22Rv1 (cell line): Measurements from ENCODE around the gene CCDC81.
"Not testable (repeated sequence)": the region's sequence is repeated elsewhere in the genome, so short reads cannot be mapped to it uniquely, and the experiment has no call there.

ENCODE experiments used
- H3K27ac ChIP-seq: fragments of 450-650 bp; 2 replicates; pipeline ENCODE4 v1.5.1; 2017
- ZFX ChIP-seq: fragments of 450-650 bp; IDR thresholded peaks from 2 replicates; pipeline ENCODE4 v1.6.1; 2017; ENCODE audit warnings: antibody characterized with exemption, borderline replicate concordance
- TF ChIP-seq, protein P1 (sequence below): fragments of 450-650 bp; IDR thresholded peaks from 2 replicates; pipeline ENCODE4 v1.5.1; 2017; ENCODE audit warnings: mild to moderate bottlenecking

Gene CCDC81

GRCh38 chr11:86374586-86374985 lies at the start of gene CCDC81:
CCDC81 (plus strand) TSS chr11:86374887; CDS start chr11:86375164, 277 bp downstream.
- no peak for TF ChIP-seq ZFX
- TF ChIP-seq, protein P1, sequence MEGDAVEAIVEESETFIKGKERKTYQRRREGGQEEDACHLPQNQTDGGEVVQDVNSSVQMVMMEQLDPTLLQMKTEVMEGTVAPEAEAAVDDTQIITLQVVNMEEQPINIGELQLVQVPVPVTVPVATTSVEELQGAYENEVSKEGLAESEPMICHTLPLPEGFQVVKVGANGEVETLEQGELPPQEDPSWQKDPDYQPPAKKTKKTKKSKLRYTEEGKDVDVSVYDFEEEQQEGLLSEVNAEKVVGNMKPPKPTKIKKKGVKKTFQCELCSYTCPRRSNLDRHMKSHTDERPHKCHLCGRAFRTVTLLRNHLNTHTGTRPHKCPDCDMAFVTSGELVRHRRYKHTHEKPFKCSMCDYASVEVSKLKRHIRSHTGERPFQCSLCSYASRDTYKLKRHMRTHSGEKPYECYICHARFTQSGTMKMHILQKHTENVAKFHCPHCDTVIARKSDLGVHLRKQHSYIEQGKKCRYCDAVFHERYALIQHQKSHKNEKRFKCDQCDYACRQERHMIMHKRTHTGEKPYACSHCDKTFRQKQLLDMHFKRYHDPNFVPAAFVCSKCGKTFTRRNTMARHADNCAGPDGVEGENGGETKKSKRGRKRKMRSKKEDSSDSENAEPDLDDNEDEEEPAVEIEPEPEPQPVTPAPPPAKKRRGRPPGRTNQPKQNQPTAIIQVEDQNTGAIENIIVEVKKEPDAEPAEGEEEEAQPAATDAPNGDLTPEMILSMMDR, result no peak
- H3K27ac ChIP-seq, result no peak within 1 kb of the TSS

DNA sequence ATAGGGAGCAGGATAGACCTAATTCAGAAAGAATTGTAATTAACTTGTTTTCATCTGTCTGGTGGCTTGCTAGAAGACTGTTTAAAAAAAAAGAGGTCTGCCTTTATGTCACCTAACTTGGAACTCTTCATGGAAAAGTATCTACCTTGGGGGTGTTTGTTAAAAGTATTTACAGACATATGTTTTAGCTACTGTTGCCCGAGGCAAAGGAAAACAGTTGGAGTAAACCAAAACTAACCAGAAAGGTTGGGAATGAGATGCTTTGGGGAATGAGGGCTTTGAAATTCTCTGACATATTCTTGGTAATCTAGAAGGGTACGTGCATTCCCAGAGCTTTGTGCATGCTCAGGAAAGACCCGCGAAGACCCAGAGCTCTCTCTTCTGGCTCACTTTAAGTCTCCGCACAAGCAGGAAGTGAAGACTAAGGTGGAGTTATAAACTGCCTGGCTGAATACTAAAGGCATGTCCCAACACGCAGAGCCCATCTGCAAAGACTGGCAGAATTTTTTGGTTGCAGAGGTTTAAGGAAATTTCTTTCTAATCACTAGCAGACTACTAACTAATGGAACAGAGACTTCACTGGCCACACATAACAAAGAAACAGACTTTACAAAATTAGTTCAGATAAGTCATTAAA lies 39.4 kb upstream of the CCDC81 start:
- TF ChIP-seq, protein P1, result no peak
- no peak for TF ChIP-seq ZFX
- no peak overlapping the region for H3K27ac ChIP-seq

DNA sequence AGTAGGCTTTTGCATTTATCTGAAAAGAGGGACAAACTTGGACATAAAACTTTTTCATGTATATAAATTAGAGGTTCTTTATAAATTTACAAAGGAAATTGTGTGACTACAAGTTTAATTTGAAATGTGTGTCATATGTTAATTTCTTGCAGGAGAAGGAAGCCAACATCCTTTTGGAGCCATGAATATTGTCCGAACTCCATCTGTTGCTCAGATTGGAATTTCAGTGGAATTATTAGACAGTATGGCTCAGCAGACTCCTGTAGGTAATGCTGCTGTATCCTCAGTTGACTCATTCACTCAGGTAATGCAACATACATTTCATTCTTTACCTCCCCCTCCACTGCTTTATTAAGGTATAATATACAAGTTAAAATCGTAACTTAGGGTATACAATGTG lies 37.5 kb upstream of the CCDC81 start:
- no peak for TF ChIP-seq ZFX
- TF ChIP-seq, protein P1, result no peak
- no peak overlapping the region for H3K27ac ChIP-seq

DNA sequence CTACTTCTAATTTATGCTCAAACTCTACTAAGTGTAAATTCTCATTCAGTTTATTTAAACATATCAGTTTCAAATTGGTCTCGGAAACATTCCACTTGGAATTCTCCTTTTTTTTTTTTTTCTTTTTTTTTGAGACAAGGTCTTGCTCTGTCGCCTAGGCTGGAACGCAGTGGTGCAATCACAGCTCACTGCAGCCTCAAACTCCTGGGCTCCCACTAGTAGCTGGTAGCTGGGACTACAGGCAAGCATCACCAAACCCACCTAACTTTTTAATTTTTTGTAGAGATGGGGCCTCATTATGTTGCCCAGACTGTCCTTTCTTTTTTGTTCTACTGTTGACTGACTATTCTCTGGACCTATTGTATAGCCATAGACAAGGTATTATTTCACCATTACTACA lies 33.3 kb upstream of the CCDC81 start:
- no peak for TF ChIP-seq ZFX
- TF ChIP-seq, protein P1, result no peak
- H3K27ac ChIP-seq, result no peak overlapping the region

DNA sequence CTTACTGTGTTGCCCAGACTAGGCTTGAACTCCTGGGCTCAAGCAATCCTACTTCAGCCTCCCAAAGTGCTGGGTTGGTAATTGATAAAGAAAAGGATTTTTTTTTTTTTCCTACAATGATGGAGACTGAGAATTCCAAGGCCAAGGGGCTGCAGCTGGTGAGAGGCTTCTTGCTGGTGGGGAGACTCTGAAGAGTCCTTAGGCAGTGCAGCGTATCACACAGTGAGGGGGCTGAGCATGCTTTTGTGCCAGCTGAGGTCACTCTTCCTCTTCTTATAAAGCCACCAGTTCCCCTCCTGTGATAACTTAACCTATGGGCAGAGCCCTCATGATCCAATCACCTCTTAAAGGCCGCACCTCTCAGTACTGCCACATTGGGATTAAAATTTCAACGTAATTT lies 28.2 kb upstream of the CCDC81 start:
- H3K27ac ChIP-seq, result no peak overlapping the region
- TF ChIP-seq, protein P1, result no peak
- TF ChIP-seq ZFX, result no peak

DNA sequence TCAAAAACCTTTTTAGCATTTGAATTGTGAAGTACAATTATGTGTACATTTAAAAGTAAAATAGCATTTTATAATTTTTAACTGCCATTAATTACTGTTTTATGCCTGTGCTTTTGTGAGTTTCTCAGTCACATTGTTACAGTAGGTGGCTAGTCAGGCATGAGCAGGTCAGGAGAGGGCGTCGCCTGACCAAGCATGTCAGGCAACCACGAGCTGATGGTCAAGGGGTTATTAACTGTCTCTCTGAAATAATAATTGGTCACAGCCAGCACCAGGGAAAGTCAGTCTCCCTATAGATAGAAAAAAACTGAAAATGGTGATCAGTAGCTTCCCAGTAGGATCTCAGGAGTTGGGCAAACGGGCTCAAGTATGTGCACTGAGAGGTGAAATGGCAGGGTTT lies 19.4 kb upstream of the CCDC81 start:
- no peak overlapping the region for H3K27ac ChIP-seq
- TF ChIP-seq ZFX, result no peak
- TF ChIP-seq, protein P1, result no peak

DNA sequence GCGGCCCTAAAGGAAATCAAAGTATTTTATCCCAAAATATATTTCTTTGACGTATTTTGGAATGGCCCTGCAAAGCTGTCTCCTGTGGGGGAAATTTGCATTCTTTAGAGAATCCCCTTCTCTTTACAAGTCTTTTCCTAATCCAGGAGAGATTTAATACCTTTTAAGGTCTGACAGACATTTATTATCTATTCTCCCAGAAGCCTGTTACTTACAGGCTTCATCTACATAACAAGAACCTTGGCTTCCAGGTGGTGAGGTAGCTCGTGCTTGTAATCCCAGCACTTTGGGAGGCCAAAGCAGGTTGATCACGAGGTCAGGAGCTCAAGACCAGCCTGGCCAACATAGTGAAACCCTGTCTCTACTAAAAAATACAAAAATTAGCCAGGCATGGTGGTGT lies 17.3 kb upstream of the CCDC81 start:
- not testable (repeated sequence) for H3K27ac ChIP-seq

- TF ChIP-seq, protein P1, result no peak
- TF ChIP-seq ZFX, result no peak
- no peak overlapping the region for H3K27ac ChIP-seq
Observed at GRCh38 chr11:86358720-86359119, 16.0 kb upstream of the CCDC81 start.
